ENCODE results near the gene HIP1R. TPM values are rescaled to one million over a fixed set of nuclear protein-coding genes. Genes with fewer than 3 reads are reported as not detected.

HIP1R gene
- total RNA-seq, 1 donor from 2014 or later = 28.2 TPM

DNA sequence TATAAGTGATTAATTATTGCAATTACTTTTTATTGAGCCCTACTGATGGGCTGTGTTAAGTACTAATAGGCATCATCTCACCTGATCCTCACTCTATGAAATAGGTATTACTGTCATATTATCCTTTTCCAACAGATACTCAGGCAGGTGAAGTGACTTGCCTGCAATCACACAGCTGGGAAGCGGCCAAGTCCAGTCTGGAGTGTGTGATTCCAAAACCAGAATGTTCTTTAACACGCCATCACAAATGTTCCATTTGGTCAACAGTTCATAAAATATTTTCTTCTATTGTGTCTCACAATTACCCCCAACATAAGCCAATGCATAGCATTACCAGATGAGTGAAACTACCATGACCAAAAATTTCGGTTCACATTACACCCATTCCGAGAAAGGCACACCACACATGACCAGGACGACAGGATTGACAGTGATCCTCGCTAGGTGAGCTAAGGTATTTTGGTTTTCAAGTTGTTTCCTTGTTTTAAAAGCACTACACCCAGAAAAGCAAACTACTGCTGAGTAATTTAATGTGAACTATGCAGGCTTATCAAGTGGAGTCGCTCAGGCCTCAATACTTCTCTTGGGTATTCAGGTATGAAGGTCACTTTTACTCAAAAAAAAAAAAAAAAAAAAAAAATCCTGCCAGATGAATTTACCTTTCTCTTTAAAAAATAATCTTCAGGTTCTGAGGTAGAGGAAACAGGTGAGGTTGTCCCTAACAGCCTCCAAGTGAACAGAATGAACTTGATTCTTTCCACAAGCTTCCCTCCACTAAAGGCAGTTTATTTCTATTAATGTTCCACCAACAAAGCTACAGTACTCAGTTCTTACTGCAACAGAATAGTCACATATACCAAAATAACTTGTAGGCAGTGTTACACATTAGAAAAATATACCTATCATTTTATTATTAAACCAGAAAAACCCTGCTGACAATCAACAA, 58.2 kb downstream of the HIP1R start:
- no peaks in the 10 kb centered on the region for H3K36me3 ChIP-seq
- H3K27ac ChIP-seq = peak overlapping the region; percentile 94
- DNase-seq (peak; percentile 68), ATAC-seq (peak; percentile 22 to 50)
- intact Hi-C loops (cut with DNase I) = no loop called here
- H3K4me1 ChIP-seq = peaks cover 67% of the 10 kb centered on the region
- no peaks in the 10 kb centered on the region for H3K27me3 ChIP-seq (ENCODE audit: low read depth)
- no peaks in the 10 kb centered on the region for H3K9me3 ChIP-seq
- TF ChIP-seq, protein P1, sequence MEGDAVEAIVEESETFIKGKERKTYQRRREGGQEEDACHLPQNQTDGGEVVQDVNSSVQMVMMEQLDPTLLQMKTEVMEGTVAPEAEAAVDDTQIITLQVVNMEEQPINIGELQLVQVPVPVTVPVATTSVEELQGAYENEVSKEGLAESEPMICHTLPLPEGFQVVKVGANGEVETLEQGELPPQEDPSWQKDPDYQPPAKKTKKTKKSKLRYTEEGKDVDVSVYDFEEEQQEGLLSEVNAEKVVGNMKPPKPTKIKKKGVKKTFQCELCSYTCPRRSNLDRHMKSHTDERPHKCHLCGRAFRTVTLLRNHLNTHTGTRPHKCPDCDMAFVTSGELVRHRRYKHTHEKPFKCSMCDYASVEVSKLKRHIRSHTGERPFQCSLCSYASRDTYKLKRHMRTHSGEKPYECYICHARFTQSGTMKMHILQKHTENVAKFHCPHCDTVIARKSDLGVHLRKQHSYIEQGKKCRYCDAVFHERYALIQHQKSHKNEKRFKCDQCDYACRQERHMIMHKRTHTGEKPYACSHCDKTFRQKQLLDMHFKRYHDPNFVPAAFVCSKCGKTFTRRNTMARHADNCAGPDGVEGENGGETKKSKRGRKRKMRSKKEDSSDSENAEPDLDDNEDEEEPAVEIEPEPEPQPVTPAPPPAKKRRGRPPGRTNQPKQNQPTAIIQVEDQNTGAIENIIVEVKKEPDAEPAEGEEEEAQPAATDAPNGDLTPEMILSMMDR (IDR thresholded peaks at IDR 0.05) = no peak
- H3K4me3 ChIP-seq = peak overlapping the region; percentile 74

DNA sequence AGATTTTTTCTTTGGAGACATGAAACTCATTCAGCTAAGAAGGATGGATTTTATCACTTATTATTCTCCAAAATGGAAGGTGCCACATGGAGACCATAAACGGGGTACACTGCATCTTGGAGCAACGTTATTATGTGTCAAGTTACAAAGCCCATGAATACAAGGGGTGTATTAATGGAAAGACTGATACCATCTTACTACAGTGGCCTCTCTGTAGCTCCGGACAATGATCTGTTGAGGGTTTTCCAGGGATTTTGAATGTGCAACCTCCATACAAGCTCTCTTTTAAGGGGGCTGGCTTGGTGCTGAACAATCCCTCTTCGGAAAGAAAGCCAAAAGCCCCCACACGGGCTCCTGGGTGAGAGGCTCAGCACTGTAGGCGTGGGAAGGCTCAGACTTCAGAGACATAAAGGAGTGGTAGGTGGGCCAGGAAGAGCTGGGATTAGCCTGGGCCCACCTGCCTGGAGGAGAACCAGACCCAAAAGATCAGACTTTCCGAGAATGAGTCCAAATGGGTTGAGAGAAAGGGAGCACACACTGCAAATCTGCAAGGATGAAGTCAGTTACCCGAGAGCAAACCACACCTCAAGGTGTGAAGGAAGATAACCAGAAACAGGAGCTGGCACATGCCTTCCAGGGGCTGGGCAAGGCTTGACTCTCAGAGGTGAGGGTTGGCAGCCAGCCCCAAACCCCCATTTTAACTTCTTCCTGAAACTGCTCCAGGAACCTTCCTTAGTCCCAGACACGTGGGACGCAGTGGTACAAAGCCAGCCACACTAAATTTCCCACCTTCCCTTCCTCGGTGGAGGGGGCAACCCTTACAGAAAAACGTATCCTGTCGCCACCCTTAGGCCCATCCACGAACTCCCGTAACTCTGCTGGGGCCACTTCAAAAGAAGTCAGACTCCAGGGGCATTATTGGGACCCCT, 59.2 kb downstream of the HIP1R start:
- intact Hi-C loops (cut with DNase I) = no loop called here
- ATAC-seq = peak; percentile 61 to 65
- Histone ChIP-seq H3K4me1 (peaks cover 61% of the 10 kb centered on the region), H3K4me3 (peak overlapping the region; percentile 74), H3K9me3 (no peaks in the 10 kb centered on the region), H3K27ac (peak overlapping the region; percentile 94), H3K36me3 (no peaks in the 10 kb centered on the region), H3K27me3 (ENCODE audit: low read depth) (no peaks in the 10 kb centered on the region)
- TF ChIP-seq, protein P1 (IDR thresholded peaks at IDR 0.05) = no peak
- peak; percentile 82 for DNase-seq

DNA sequence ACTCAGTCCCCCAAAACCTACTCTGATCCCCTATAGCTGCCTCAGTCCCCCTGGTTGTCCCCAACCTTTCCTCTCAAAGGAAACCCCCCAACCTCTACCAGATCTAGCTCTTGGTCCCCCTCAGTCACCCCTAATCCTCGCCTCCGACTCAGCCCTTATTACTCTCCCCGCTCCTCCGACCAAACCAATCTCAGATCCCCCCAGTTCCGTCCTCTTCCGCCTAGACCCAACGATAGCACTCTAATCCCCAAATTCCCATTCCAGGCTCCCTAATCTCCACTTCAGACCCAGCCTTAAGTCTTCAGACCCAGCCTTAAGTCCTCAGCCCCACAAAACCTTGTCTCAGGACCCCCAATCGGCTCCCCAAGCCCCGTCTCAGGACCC, 60.1 kb downstream of the HIP1R start:
- intact Hi-C loops (cut with DNase I) = no loop called here
- Histone ChIP-seq H3K4me1 (peaks cover 52% of the 10 kb centered on the region), H3K36me3 (no peaks in the 10 kb centered on the region), H3K27ac (peak overlapping the region; percentile 94), H3K9me3 (no peaks in the 10 kb centered on the region), H3K27me3 (ENCODE audit: low read depth) (no peaks in the 10 kb centered on the region), H3K4me3 (peak overlapping the region; percentile 74)
- DNase-seq = no peak
- TF ChIP-seq, protein P1 (IDR thresholded peaks at IDR 0.05) = no peak
- peak; percentile 3 to 18 for ATAC-seq

DNA sequence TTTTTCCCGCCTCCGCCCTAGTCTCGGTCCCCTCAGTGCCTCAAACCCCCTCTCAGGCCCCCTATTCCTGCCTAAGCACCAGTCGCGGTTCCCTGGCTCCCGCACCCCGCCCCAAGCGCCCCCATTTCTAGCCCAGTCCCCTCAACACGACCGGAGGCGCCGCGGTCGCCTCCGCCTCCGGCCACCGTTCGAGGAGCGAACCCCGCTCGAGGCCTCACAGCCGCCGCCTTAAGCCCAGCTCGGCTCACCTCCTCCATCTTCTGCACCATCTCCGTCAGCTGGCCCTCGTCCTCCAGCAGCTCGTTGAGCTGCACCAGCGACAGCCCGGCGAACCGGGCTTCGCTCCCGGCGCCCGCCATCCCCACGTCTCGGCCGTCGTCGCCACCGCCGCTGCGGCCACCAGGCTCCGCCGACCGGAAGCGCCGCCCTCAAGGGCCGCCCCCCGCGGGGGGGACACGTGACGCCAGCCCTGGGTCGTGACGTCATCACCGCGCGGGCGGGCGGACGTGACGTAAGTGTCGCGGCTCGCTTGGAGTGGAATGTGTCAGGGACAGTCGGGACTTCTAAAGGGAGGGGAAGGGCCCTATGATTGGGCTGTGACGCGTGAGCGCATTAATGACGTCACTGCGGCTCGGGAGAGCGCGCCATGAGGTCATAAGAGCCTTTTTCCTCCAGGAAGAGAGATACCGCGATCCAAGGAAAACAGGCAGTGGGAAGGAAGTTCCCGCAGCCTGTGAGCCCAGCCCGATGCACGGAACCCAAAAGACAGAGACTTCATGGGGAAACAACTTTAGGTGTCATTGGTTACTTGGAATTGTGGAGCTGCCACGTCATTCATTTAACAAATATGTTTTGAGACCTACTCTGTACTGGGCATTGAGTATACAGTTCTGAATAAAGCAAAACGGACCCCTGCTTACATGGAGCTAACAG, 60.7 kb downstream of the HIP1R start, which contains the start of gene VPS37B:
VPS37B (minus strand) TSS at position 421 of the 933 bp plus-strand sequence; CDS start at position 359, 62 bp downstream.
- H3K4me1 ChIP-seq = peaks cover 45% of the 10 kb centered on the region
- peak within 1 kb of the TSS; percentile 74 for H3K4me3 ChIP-seq
- peak; percentile 78 to 89 for ATAC-seq
- H3K27me3 ChIP-seq (ENCODE audit: low read depth) = no peaks in the 10 kb centered on the region
- TF ChIP-seq, protein P1 (IDR thresholded peaks at IDR 0.05) = no peak
- intact Hi-C loops (cut with DNase I) = no loop called here
- DNase-seq = peak; percentile 89
- no peaks in the 10 kb centered on the region for H3K36me3 ChIP-seq
- H3K9me3 ChIP-seq = no peaks in the 10 kb centered on the region
- H3K27ac ChIP-seq = peak within 1 kb of the TSS; percentile 94

Data from lower lobe of right lung (tissue), 2 donors.